OCI-LY3 (cell line): ENCODE data around the gene ATOH8.

Experiments
- H2AFZ ChIP-seq: fragments of 200-600, 300-600 bp; shearing (Covaris generic); 2 replicates; pipeline ENCODE4 v1.6.0; 2014; ENCODE audit warnings: antibody characterized with exemption, low read depth, low read length
- H3K27ac ChIP-seq: fragments of 200-600, 300-600 bp; sonication (generic); 2 replicates; pipeline ENCODE4 v1.5.1; 2014; ENCODE audit warnings: mild to moderate bottlenecking, low read length, moderate library complexity, mixed read lengths
- H3K27me3 ChIP-seq: fragments of 200-600, 300-600 bp; sonication (generic); 2 replicates; pipeline ENCODE4 v1.6.1; 2014; ENCODE audit warnings: low read depth, low read length, mixed read lengths
- H3K36me3 ChIP-seq: fragments of 200-600, 300-600 bp; sonication (generic); replicated peaks from 2 replicates; pipeline ENCODE3; 2014; ENCODE audit warnings: low read depth, low read length, mixed read lengths
- H3K4me1 ChIP-seq: fragments of 300-600, 200-600 bp; sonication (generic); 2 replicates; pipeline ENCODE4 v1.6.1; 2014; ENCODE audit warnings: low read length, mixed read lengths
- H3K4me2 ChIP-seq: fragments of 200-600, 300-600 bp; sonication (generic); 2 replicates; pipeline ENCODE4 v1.6.1; 2014; ENCODE audit warnings: low read length, mixed read lengths
- H3K4me3 ChIP-seq: fragments of 300-600, 200-600 bp; sonication (generic); 2 replicates; pipeline ENCODE4 v1.5.1; 2014; ENCODE audit warnings: antibody characterized with exemption, mild to moderate bottlenecking, low read length, moderate library complexity
- H3K79me2 ChIP-seq: fragments of 300-600, 200-600 bp; shearing (Covaris generic); 2 replicates; pipeline ENCODE4 v1.6.1; 2014; ENCODE audit warnings: mild to moderate bottlenecking, low read length, mixed read lengths
- H3K9ac ChIP-seq: fragments of 300-600, 200-600 bp; shearing (Covaris generic); 2 replicates; pipeline ENCODE4 v1.6.0; 2014; ENCODE audit warnings: mild to moderate bottlenecking, low read length, moderate library complexity
- H3K9me3 ChIP-seq: fragments of 200-600, 300-600 bp; shearing (Covaris generic); 2 replicates; pipeline ENCODE4 v1.6.1; 2014; ENCODE audit warnings: low read length, mixed read lengths; ENCODE audit not compliant: insufficient read depth
- H4K20me1 ChIP-seq: fragments of 200-600, 300-600 bp; sonication (generic); 2 replicates; pipeline ENCODE4 v1.6.1; 2016; ENCODE audit warnings: low read length, mixed read lengths; ENCODE audit not compliant: insufficient read depth
- EZH2phosphoT487 ChIP-seq: fragments of 200-600 bp; shearing (Covaris generic); IDR thresholded peaks from 2 replicates; pipeline ENCODE4 v1.6.1; 2018; ENCODE audit warnings: antibody characterized with exemption, mixed run types, low read depth
- TF ChIP-seq, protein P1 (sequence below): fragments of 200-600, 300-600 bp; sonication (generic); IDR thresholded peaks from 2 replicates; pipeline ENCODE4 v1.5.1; 2014; ENCODE audit warnings: antibody characterized with exemption, low read length, low read depth

ATOH8 gene

DNA sequence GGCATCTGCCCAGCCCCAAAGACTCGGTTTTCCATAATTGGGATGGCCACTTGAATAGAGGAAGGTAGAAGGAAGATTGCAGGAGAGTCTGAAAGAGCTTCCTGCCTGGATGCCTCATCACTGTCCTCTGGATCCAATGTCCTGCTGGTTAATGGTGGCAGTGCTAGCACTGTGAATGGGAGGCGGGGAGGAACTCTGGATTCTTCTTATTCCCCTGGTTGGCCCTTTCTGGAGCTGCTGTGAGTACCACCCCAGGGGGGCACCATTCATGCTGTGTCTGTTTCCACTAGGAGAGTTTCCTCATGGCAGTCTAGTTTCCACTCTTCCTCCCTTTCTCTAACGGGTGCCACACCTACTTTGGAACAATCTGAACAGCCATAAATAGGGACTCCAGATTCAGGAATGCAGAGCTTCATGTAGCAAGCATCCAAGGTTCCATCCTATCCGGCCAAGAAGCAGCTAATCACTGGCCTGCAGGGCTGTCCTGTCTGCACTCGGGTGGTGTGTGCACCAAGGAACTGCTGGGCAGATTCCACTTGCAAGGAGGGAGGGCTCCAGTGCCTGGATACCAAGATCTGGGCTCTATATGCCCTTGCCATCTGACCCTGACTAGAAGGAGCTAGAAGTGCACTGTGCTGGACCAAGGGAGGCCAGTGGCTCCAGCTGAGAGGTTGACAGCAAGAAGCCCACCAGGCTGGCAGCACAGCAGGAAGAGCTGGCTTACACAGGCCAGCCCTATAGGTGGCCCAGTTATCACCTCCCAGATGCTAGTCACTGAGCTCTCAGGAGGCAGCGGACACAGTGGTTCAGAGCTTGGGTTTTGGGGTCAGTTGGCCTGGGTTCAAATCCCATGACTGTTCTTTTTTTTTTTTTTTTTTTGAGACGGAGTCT lies 4.6 kb upstream of the ATOH8 start:
- no peaks in the 10 kb centered on the region for H3K9me3 ChIP-seq
- no peak overlapping the region for H3K27ac ChIP-seq
- H3K4me1 ChIP-seq: peaks cover 12% of the 10 kb centered on the region
- no peak overlapping the region for H3K9ac ChIP-seq
- no peak overlapping the region for H3K4me2 ChIP-seq
- H3K79me2 ChIP-seq: no peaks in the 10 kb centered on the region
- peaks cover 53% of the 10 kb centered on the region for H3K27me3 ChIP-seq
- no peaks in the 10 kb centered on the region; the same call in 1 of the 2 replicates for H4K20me1 ChIP-seq
- no peaks in the 10 kb centered on the region for H3K36me3 ChIP-seq
- H2AFZ ChIP-seq: no peak overlapping the region
- H3K4me3 ChIP-seq: no peak overlapping the region
- TF ChIP-seq, protein P1, sequence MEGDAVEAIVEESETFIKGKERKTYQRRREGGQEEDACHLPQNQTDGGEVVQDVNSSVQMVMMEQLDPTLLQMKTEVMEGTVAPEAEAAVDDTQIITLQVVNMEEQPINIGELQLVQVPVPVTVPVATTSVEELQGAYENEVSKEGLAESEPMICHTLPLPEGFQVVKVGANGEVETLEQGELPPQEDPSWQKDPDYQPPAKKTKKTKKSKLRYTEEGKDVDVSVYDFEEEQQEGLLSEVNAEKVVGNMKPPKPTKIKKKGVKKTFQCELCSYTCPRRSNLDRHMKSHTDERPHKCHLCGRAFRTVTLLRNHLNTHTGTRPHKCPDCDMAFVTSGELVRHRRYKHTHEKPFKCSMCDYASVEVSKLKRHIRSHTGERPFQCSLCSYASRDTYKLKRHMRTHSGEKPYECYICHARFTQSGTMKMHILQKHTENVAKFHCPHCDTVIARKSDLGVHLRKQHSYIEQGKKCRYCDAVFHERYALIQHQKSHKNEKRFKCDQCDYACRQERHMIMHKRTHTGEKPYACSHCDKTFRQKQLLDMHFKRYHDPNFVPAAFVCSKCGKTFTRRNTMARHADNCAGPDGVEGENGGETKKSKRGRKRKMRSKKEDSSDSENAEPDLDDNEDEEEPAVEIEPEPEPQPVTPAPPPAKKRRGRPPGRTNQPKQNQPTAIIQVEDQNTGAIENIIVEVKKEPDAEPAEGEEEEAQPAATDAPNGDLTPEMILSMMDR: no peak
- TF ChIP-seq EZH2phosphoT487: no peak

GRCh38 chr2:85750587-85751575 lies 2.9 kb upstream of the ATOH8 start:
- Histone ChIP-seq H2AFZ (no peak overlapping the region), H3K27me3 (peaks cover 37% of the 10 kb centered on the region), H3K4me1 (peaks cover 12% of the 10 kb centered on the region), H3K9ac (no peak overlapping the region), H3K36me3 (no peaks in the 10 kb centered on the region), H4K20me1 (no peaks in the 10 kb centered on the region; the same call in 1 of the 2 replicates), H3K27ac (no peak overlapping the region), H3K79me2 (no peaks in the 10 kb centered on the region), H3K4me3 (no peak overlapping the region), H3K4me2 (no peak overlapping the region), H3K9me3 (no peaks in the 10 kb centered on the region)
- TF ChIP-seq EZH2phosphoT487: no peak
- TF ChIP-seq, protein P1: peak; percentile 83

- H3K36me3 ChIP-seq: no peaks in the 10 kb centered on the region
- no peaks in the 10 kb centered on the region; the same call in 1 of the 2 replicates for H4K20me1 ChIP-seq
- H3K27me3 ChIP-seq: peaks cover 30% of the 10 kb centered on the region
- H2AFZ ChIP-seq: no peak overlapping the region
- no peaks in the 10 kb centered on the region for H3K9me3 ChIP-seq
- H3K4me3 ChIP-seq: no peak overlapping the region
- no peaks in the 10 kb centered on the region for H3K79me2 ChIP-seq
- no peak overlapping the region for H3K9ac ChIP-seq
- H3K27ac ChIP-seq: no peak overlapping the region
- H3K4me1 ChIP-seq: peaks cover 12% of the 10 kb centered on the region
- TF ChIP-seq, protein P1: no peak
- TF ChIP-seq EZH2phosphoT487: no peak
- H3K4me2 ChIP-seq: no peak overlapping the region
Observed at GRCh38 chr2:85751627-85752026, 2.2 kb upstream of the ATOH8 start.

DNA sequence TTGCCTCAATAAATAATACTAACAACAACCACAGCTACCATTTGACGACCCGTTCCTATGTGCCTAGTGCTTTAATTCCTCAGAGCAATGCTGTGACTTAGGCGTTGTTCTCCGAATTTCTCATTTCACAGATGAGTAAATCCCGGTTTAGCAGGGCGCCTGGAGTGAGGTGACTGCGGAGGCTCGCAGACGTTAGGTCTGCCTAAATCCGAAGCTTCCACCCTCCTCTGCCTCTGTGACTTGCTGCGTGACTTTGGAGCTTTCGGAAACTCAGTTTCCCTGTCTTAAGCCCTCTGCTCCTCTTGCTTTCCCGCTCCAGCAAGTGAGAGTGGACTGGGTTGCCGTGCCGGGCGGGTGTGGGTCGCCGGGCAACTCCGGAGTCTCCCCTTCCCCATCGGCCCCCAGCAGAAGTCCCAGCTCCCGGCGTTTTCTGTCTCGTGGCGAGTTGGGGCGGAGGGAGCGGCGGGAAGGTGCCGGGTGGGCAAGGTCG lies 711 bp upstream of the ATOH8 start:
- Histone ChIP-seq H3K36me3 (no peaks in the 10 kb centered on the region), H3K27ac (no peak overlapping the region), H3K4me3 (no peak overlapping the region), H4K20me1 (no peaks in the 10 kb centered on the region; the same call in 1 of the 2 replicates), H3K4me1 (peaks cover 7% of the 10 kb centered on the region), H3K27me3 (peaks cover 20% of the 10 kb centered on the region), H3K9ac (no peak overlapping the region), H2AFZ (no peak overlapping the region), H3K4me2 (no peak overlapping the region), H3K79me2 (no peaks in the 10 kb centered on the region), H3K9me3 (no peaks in the 10 kb centered on the region)
- TF ChIP-seq, protein P1: no peak
- TF ChIP-seq EZH2phosphoT487: no peak
